NCI-H2227 treated with DMSO at 0.1 percent for 48 hours (cell line): ENCODE measurements around the gene FMNL2.
A peak's percentile ranks its signal among the peaks of the same experiment; 100 is the strongest.

Experiments
- DNase-seq: peaks from one replicate; lab custom pipeline; 2025; lab: John Stamatoyannopoulos, UW

FMNL2 gene

GRCh38 chr2:152427902-152428301 lies 92.9 kb downstream of the FMNL2 start:
- no peak for DNase-seq

- no peak for DNase-seq
Observed at GRCh38 chr2:152428800-152429582, 94.0 kb downstream of the FMNL2 start.

- no peak for DNase-seq
Observed at GRCh38 chr2:152430876-152431275, 95.9 kb downstream of the FMNL2 start.

GRCh38 chr2:152431370-152432098 lies 96.6 kb downstream of the FMNL2 start:
- DNase-seq, result no peak

- peak; percentile 56 for DNase-seq
Observed at GRCh38 chr2:152432206-152432653, 97.3 kb downstream of the FMNL2 start.

- DNase-seq, result no peak
Observed at GRCh38 chr2:152432765-152433164, 97.8 kb downstream of the FMNL2 start.

GRCh38 chr2:152433289-152433688 lies 98.3 kb downstream of the FMNL2 start:
- DNase-seq, result no peak

- DNase-seq, result no peak
Observed at GRCh38 chr2:152433791-152434190, 98.8 kb downstream of the FMNL2 start.

- no peak for DNase-seq
Observed at GRCh38 chr2:152434395-152435182, 99.6 kb downstream of the FMNL2 start.

GRCh38 chr2:152436148-152436547 lies 101.2 kb downstream of the FMNL2 start:
- no peak for DNase-seq

- DNase-seq, result peak; percentile 31
Observed at GRCh38 chr2:152437276-152438108, 102.5 kb downstream of the FMNL2 start.

- no peak for DNase-seq
Observed at GRCh38 chr2:152440049-152440448, 105.1 kb downstream of the FMNL2 start.

- DNase-seq, result no peak
Observed at GRCh38 chr2:152440460-152440859, 105.5 kb downstream of the FMNL2 start.

GRCh38 chr2:152441961-152442360 lies 107.0 kb downstream of the FMNL2 start:
- no peak for DNase-seq

GRCh38 chr2:152443771-152444170 lies 108.8 kb downstream of the FMNL2 start:
- no peak for DNase-seq

GRCh38 chr2:152444448-152444847 lies 109.5 kb downstream of the FMNL2 start:
- DNase-seq, result no peak

GRCh38 chr2:152445375-152445774 lies 110.4 kb downstream of the FMNL2 start:
- no peak for DNase-seq

- no peak for DNase-seq
Observed at GRCh38 chr2:152445791-152446201, 110.8 kb downstream of the FMNL2 start.

GRCh38 chr2:152446213-152446612 lies 111.2 kb downstream of the FMNL2 start:
- no peak for DNase-seq

- DNase-seq, result no peak
Observed at GRCh38 chr2:152447897-152448296, 112.9 kb downstream of the FMNL2 start.

GRCh38 chr2:152448606-152449005 lies 113.6 kb downstream of the FMNL2 start:
- no peak for DNase-seq

- peak; percentile 33 for DNase-seq
Observed at GRCh38 chr2:152449578-152449977, 114.6 kb downstream of the FMNL2 start.
